Measurements from ENCODE around the gene ECE1.

DNA sequence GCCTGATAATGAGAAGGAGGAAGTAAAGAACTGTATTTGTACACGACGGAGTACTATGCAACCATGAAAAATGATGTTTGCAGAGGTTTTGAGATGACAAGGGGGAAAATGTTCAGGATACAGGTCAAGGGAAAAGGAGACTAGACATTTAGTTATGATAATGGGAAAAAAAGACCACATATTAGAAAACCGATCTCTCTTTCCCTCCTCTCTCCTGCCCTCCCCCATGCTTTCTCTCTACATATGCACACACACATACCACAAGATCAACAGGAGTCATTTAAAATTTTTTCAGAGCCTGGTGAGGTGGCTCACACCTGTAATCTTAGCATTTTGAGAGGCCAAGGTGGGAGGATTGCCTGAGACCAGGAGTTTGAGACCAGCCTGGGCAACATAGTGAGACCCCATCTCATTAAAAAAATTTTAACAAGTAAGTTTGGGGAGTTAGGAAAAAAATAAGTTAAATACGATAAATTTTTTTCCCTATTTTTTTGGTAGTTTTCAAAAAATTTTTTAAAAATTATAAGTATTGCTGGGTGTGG lies 44.5 kb downstream of the ECE1 start:
- TF ChIP-seq CREM (IDR thresholded peaks at IDR 0.05) (no peak), CREM (CRISPR knock-in tag; IDR thresholded peaks at IDR 0.05) (no peak), ZSCAN31 (CRISPR knock-in tag; IDR thresholded peaks at IDR 0.05; ENCODE audit: low read depth) (no peak), POLR2A (IDR thresholded peaks at IDR 0.05; ENCODE audit: insufficient read depth in 1 of 2, low read depth in 2 of 2, low read length in 2 of 2) (no peak), ZKSCAN8 (CRISPR knock-in tag; IDR thresholded peaks at IDR 0.05; ENCODE audit: borderline replicate concordance) (no peak), SP2 (CRISPR knock-in tag; IDR thresholded peaks at IDR 0.05) (no peak), JUN (CRISPR knock-in tag; IDR thresholded peaks at IDR 0.05) (no peak), SMC3 (IDR thresholded peaks at IDR 0.05; ENCODE audit: low read length) (no peak), NFE2 (CRISPR knock-in tag; IDR thresholded peaks at IDR 0.05) (no peak)

Data from HepG2 (cell line).